Osteocyte (in vitro differentiated cells): ENCODE data around the gene CLIP3. TPM values are rescaled to one million over a fixed set of nuclear protein-coding genes. Genes with fewer than 3 reads are reported as not detected.
"Not testable (repeated sequence)": the region's sequence is repeated elsewhere in the genome, so short reads cannot be mapped to it uniquely, and the experiment has no call there.

Experiments used
- DNase-seq: peaks from one replicate; pipeline ENCODE4 v3.0.0; 2021; ENCODE audit warnings: mixed read lengths; ENCODE audit not compliant: unreplicated experiment; ENCODE audit errors: extremely low spot score
- H3K27ac Mint-ChIP-seq: one replicate; pipeline ENCODE4 v1.8.0; 2021; ENCODE audit warnings: mild to moderate bottlenecking, mixed read lengths; ENCODE audit not compliant: unreplicated experiment
- H3K27me3 Mint-ChIP-seq: one replicate; pipeline ENCODE4 v1.8.0; 2021; ENCODE audit warnings: mixed read lengths; ENCODE audit not compliant: unreplicated experiment
- H3K36me3 Mint-ChIP-seq: one replicate; pipeline ENCODE4 v1.8.0; 2021; ENCODE audit warnings: mixed read lengths; ENCODE audit not compliant: unreplicated experiment
- H3K4me1 Mint-ChIP-seq: one replicate; pipeline ENCODE4 v1.8.0; 2021; ENCODE audit warnings: mixed read lengths; ENCODE audit not compliant: unreplicated experiment
- H3K4me3 Mint-ChIP-seq: one replicate; pipeline ENCODE4 v1.8.0; 2021; ENCODE audit warnings: mild to moderate bottlenecking, moderate library complexity, mixed read lengths; ENCODE audit not compliant: unreplicated experiment
- H3K9me3 Mint-ChIP-seq: one replicate; pipeline ENCODE4 v1.8.0; 2021; ENCODE audit warnings: mixed read lengths; ENCODE audit not compliant: unreplicated experiment
- total RNA-seq: library from RNA; stranded (reverse); gene quantifications from 2 replicates; pipeline ENCODE4 v1.2.1, GENCODE V29; 2021
- TF ChIP-seq, protein P1 (sequence below): fragments of 200-600 bp; sonication (generic); IDR thresholded peaks from 2 replicates; pipeline ENCODE4 v1.5.0; 2021; ENCODE audit warnings: antibody characterized with exemption, mild to moderate bottlenecking, moderate library complexity

Gene CLIP3
- total RNA-seq, 1 donor from 2014 or later = 72.8 TPM

DNA sequence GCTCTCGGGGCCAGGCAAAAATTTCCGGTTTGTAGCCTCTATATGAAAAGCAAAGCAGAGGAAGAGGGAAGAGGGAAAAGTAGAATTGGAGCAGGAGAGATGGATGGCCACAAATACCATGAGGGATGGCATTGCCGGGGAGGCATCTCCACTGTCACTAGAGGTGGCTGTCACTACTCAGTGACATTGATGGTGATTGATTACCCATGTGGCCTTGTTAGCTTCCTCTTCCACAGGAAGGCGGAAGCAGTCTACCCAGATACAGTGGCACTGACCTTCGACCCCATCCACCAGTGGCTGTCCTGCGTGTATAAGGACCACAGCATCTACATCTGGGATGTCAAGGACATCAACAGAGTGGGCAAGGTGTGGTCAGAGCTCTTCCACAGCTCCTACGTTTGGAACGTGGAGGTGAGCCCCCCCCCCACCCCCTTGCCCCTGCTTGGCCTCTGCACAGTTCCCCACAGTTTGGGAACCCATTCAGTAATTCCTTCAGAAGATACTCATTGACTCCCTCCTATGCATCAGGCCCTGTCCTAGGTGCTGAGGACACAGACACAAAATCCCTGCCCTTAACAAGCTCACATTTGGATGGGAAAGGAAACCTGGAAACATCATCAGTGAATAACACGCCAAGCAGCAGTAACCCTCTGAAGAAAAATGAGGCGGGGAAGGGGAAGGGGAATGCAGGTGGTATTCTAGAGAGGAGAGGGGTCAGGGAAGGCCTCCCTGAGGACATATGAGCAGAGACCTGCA is 40.6 kb upstream of the CLIP3 start:
- TF ChIP-seq, protein P1, sequence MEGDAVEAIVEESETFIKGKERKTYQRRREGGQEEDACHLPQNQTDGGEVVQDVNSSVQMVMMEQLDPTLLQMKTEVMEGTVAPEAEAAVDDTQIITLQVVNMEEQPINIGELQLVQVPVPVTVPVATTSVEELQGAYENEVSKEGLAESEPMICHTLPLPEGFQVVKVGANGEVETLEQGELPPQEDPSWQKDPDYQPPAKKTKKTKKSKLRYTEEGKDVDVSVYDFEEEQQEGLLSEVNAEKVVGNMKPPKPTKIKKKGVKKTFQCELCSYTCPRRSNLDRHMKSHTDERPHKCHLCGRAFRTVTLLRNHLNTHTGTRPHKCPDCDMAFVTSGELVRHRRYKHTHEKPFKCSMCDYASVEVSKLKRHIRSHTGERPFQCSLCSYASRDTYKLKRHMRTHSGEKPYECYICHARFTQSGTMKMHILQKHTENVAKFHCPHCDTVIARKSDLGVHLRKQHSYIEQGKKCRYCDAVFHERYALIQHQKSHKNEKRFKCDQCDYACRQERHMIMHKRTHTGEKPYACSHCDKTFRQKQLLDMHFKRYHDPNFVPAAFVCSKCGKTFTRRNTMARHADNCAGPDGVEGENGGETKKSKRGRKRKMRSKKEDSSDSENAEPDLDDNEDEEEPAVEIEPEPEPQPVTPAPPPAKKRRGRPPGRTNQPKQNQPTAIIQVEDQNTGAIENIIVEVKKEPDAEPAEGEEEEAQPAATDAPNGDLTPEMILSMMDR = no peak
- DNase-seq = no peak
- Mint-ChIP-seq H3K36me3 (peaks cover 6% of the 10 kb centered on the region), H3K4me1 (peaks cover 6% of the 10 kb centered on the region), H3K4me3 (no peak overlapping the region), H3K9me3 (no peaks in the 10 kb centered on the region), H3K27ac (no peak overlapping the region), H3K27me3 (no peaks in the 10 kb centered on the region)

DNA sequence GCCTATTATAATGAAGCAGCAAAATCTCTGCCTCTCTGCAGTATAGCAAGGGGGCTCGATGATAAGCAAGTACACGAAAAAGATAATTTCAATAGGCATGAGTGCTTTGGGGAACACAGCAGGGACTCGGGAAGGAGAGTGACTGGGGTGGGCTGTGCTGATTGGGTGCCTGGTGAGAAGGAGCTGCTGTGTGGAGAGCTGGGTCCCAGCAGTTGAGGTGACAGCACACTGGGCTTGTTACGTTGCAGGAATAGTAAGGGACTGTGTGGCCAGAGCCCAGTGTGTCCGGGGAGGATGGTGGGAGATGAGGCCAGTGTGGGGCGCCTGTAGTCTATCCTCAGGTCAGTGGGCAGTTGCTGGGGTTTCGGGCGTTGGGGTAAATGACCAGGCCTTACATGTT is 39.4 kb upstream of the CLIP3 start:
- Mint-ChIP-seq H3K4me1 (peaks cover 6% of the 10 kb centered on the region), H3K36me3 (peaks cover 7% of the 10 kb centered on the region), H3K9me3 (no peaks in the 10 kb centered on the region), H3K27ac (no peak overlapping the region), H3K27me3 (no peaks in the 10 kb centered on the region), H3K4me3 (no peak overlapping the region)
- TF ChIP-seq, protein P1 = no peak
- DNase-seq = no peak

DNA sequence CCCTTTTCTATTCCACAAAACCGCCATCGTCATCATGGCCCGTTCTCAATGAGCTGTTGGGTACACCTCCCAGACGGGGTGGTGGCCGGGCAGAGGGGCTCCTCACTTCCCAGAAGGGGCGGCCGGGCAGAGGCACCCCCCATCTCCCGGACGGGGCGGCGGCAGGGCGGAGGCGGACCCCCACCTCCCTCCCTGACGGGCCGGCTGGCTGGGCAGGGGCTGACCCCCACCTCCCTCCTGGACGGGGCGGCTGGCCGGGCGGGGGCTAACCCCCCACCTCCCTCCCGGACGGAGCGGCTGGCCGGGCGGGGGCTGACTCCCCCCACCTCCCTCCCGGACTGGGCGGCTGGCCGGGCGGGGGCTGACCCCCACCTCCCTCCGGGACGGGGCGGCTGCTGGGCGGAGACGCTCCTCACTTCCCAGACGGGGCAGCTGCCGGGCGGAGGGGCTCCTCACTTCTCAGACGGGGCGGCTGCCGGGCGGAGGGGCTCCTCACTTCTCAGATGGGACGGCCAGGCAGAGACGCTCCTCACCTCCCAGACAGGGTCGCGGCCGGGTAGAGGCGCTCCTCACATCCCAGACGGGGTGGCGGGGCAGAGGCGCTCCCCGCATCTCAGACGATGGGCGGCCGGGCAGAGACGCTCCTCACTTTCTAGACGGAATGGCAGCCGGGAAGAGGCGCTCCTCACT is 36.3 kb upstream of the CLIP3 start:
- DNase-seq, H3K4me3 Mint-ChIP-seq, H3K4me1 Mint-ChIP-seq, H3K27ac Mint-ChIP-seq, H3K27me3 Mint-ChIP-seq, H3K9me3 Mint-ChIP-seq, H3K36me3 Mint-ChIP-seq: not testable (repeated sequence)

DNA sequence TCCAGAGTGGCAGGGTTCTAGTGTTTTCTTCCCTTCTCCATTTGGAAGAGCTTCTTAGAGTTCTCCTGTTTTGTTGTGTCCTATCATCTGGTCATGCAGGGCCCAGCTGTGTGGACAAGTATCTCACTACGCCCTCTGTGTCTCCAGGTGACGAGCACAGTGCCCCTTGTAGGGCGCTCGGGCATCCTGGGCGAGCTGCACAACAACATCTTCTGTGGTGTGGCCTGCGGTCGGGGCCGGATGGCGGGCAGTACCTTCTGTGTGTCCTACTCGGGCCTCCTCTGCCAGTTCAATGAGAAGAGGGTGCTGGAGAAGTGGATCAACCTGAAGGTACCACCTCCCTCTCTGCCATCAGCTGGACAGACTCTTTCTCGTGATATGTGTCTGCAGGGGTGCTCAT is 35.0 kb upstream of the CLIP3 start:
- no peaks in the 10 kb centered on the region for H3K27me3 Mint-ChIP-seq
- no peak overlapping the region for H3K27ac Mint-ChIP-seq
- TF ChIP-seq, protein P1 = no peak
- no peak for DNase-seq
- no peak overlapping the region for H3K4me3 Mint-ChIP-seq
- H3K9me3 Mint-ChIP-seq = no peaks in the 10 kb centered on the region
- H3K4me1 Mint-ChIP-seq = peaks cover 6% of the 10 kb centered on the region
- H3K36me3 Mint-ChIP-seq = peaks cover 9% of the 10 kb centered on the region

DNA sequence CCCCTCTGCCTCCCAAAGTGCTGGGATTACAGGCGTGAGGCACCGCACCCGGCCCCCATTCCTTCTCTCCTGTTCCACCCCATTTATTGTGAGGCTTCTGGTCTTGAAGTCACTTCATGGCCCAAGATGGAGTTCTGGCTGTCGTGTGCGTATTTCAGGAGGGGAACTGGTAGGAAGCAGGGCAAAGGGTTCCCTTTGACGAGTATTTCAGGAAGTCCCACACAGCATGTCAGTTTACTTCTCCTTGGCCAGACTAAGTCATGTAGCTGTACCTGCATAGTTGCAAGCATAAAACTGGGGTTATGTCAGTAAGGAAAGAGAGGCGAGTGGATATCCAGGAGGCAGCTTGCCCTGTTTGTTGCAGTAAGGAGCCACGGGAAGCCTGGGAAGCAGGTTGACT is 32.2 kb upstream of the CLIP3 start:
- TF ChIP-seq, protein P1 = no peak
- no peak for DNase-seq
- Mint-ChIP-seq H3K27ac (no peak overlapping the region), H3K4me1 (no peaks in the 10 kb centered on the region), H3K4me3 (no peak overlapping the region), H3K27me3 (no peaks in the 10 kb centered on the region), H3K9me3 (no peaks in the 10 kb centered on the region), H3K36me3 (peaks cover 5% of the 10 kb centered on the region)
